Sigmoid colon (tissue), 3 donors: ENCODE measurements around the gene USP24.

Experiments used
- POLR2A ChIP-seq, 2 donors: fragments of 450-650 bp; IDR thresholded peaks; one replicate each; pipeline ENCODE4 v1.6.1; 2016; ENCODE audit warnings: antibody characterized with exemption in 2 of 2, mild to moderate bottlenecking in 2 of 2, moderate library complexity in 2 of 2
- TF ChIP-seq, protein P1 (sequence below), 4 experiments: fragments of 450-650 bp in 3 of 4; fragments of 200-600 bp in 1 of 4; IDR thresholded peaks; one replicate each; pipeline ENCODE4 v1.5.1; 2016 to 2019; ENCODE audit warnings: antibody characterized with exemption in 4 of 4, mild to moderate bottlenecking in 3 of 4, moderate library complexity in 2 of 4

DNA sequence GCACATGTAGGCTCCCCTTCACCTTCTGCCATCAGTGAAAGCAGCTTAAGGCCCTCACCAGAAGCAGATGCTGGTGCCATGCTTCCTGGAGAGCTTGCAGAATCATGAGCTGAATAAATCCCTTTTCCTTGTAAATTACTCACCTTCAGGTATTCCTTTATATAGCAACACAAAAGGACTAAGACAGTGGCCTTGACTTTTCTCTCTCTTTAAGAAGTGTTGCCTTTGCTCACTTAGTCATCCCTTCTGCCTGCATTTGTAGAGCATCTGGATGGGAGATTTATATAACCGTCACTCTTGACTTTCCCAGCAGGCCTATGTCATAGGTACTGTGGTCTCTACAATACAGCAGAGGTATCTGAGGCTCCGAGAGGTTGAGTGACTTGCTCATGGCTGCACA is 172.2 kb downstream of the USP24 start:
- TF ChIP-seq, protein P1, sequence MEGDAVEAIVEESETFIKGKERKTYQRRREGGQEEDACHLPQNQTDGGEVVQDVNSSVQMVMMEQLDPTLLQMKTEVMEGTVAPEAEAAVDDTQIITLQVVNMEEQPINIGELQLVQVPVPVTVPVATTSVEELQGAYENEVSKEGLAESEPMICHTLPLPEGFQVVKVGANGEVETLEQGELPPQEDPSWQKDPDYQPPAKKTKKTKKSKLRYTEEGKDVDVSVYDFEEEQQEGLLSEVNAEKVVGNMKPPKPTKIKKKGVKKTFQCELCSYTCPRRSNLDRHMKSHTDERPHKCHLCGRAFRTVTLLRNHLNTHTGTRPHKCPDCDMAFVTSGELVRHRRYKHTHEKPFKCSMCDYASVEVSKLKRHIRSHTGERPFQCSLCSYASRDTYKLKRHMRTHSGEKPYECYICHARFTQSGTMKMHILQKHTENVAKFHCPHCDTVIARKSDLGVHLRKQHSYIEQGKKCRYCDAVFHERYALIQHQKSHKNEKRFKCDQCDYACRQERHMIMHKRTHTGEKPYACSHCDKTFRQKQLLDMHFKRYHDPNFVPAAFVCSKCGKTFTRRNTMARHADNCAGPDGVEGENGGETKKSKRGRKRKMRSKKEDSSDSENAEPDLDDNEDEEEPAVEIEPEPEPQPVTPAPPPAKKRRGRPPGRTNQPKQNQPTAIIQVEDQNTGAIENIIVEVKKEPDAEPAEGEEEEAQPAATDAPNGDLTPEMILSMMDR (IDR thresholded peaks at IDR 0.05) = no peak
- TF ChIP-seq POLR2A (IDR thresholded peaks at IDR 0.05) = no peak
